GM12878 (cell line): ENCODE results near the gene ARHGEF18. TPM values are rescaled to one million over a fixed set of nuclear protein-coding genes. Genes with fewer than 3 reads are reported as not detected.

ENCODE experiments used
- ATAC-seq: fragments of 200-7000 bp; cut with Tn5 transposase; 3 replicates; pipeline ENCODE4 v1.9.1; 2020; ENCODE audit warnings: mild to moderate bottlenecking, moderate library complexity
- BruUV-seq: library from RNA; stranded (reverse); fragments of 400-500 nt; replicated peaks from 2 replicates; lab custom pipeline; 2021; lab: Mats Ljungman, UMichigan
- CTCF ChIA-PET: fragments of 300-600 bp; sonication (Branson Sonifier 250); formaldehyde crosslinking; extraction: SDS; loops from one replicate; lab custom pipeline; 2021; ENCODE audit warnings: inconsistent platforms; lab: Yijun Ruan, JAX
- POLR2A ChIA-PET: fragments of 350-600 bp; formaldehyde crosslinking; extraction: SDS; loops from one replicate; lab custom pipeline; 2021; ENCODE audit warnings: inconsistent platforms; lab: Charles Lee
- RAD21 ChIA-PET: fragments of 300-600 bp; sonication (Branson Sonifier 250); formaldehyde crosslinking; loops from one replicate; lab custom pipeline; 2023; ENCODE audit warnings: antibody characterized with exemption; ENCODE audit not compliant: unreplicated experiment; lab: Charles Lee
- SMC1A ChIA-PET: fragments of 300-600 bp; sonication (Branson Sonifier 250); formaldehyde crosslinking; loops from one replicate; lab custom pipeline; 2023; ENCODE audit not compliant: unreplicated experiment, uncharacterized antibody; lab: Charles Lee
- DNase-seq: peaks from one replicate; pipeline ENCODE4 v3.0.0-alpha.2; 2011; ENCODE audit warnings: low read depth, low spot score
- FAIRE-seq: peaks from 3 replicates; lab custom pipeline; 2011; peaks lifted over from hg19 to GRCh38; lab: Jason Lieb, UNC
- H2AFZ ChIP-seq: 2 replicates; pipeline ENCODE4 v1.6.0; 2011; ENCODE audit warnings: low read depth, low read length, control low read depth; ENCODE audit not compliant: control insufficient read depth
- H3K27ac ChIP-seq: 2 replicates; pipeline ENCODE4 v1.5.1; 2011; ENCODE audit warnings: control low read depth; ENCODE audit not compliant: control insufficient read depth, insufficient read depth
- H3K27me3 ChIP-seq, 2 experiments: replicated peaks in 1 of 2; 2 replicates each; pipeline versions ENCODE4 v1.6.0 to v1.6.1; 2011; ENCODE audit warnings: low read length in 1 of 2; ENCODE audit not compliant: control insufficient read depth in 2 of 2, insufficient read depth in 2 of 2
- H3K36me3 ChIP-seq, 2 experiments: 2 replicates each; pipeline ENCODE4 v1.5.1; 2011; ENCODE audit warnings: low read length in 1 of 2; ENCODE audit not compliant: control insufficient read depth in 2 of 2, insufficient read depth in 2 of 2
- H3K4me1 ChIP-seq: 2 replicates; pipeline ENCODE4 v1.6.1; 2011; ENCODE audit warnings: mild to moderate bottlenecking, low read length, moderate library complexity, mixed read lengths; ENCODE audit not compliant: control insufficient read depth, insufficient read depth
- H3K4me2 ChIP-seq: 2 replicates; pipeline ENCODE4 v1.6.0; 2011; ENCODE audit warnings: control low read depth; ENCODE audit not compliant: control insufficient read depth, insufficient read depth
- H3K4me3 ChIP-seq: fragments of 200-600 bp; sonication (generic); 2 replicates; pipeline ENCODE4 v1.5.1; 2016
- H3K79me2 ChIP-seq: 2 replicates; pipeline ENCODE4 v1.6.0; 2011; ENCODE audit warnings: low read length; ENCODE audit not compliant: control insufficient read depth, insufficient read depth
- H3K9ac ChIP-seq: 2 replicates; pipeline ENCODE4 v1.8.0; 2011; ENCODE audit warnings: low read length, control low read depth, mixed read lengths; ENCODE audit not compliant: control insufficient read depth, insufficient read depth
- H3K9me3 ChIP-seq: replicated peaks from 3 replicates; pipeline ENCODE4 v1.5.1; 2011; ENCODE audit warnings: mild to moderate bottlenecking, low read length; ENCODE audit not compliant: control insufficient read depth, insufficient read depth
- H4K20me1 ChIP-seq: 2 replicates; pipeline ENCODE4 v1.6.0; 2011; ENCODE audit not compliant: control insufficient read depth, insufficient read depth
- CHD1 ChIP-seq: IDR thresholded peaks from 2 replicates; pipeline ENCODE4 v1.6.1; 2012; ENCODE audit warnings: low read depth, low read length, improper control_type of control experiment
- FOXM1 ChIP-seq: IDR thresholded peaks from 2 replicates; pipeline ENCODE4 v1.6.1; 2012; ENCODE audit warnings: low read depth, mild to moderate bottlenecking, inconsistent platforms, low read length, moderate library complexity
- GATAD2B ChIP-seq: fragments of 450-650 bp; conservative IDR thresholded peaks from 2 replicates; pipeline ENCODE4 v1.6.1; 2017; ENCODE audit warnings: low read depth, mild to moderate bottlenecking, moderate library complexity
- IRF4 ChIP-seq: IDR thresholded peaks from 2 replicates; pipeline ENCODE4 v1.6.1; 2011; ENCODE audit warnings: low read depth, low read length
- KDM1A ChIP-seq: fragments of 200-600 bp; sonication (generic); IDR thresholded peaks from 2 replicates; pipeline ENCODE4 v1.6.1; 2016; ENCODE audit warnings: borderline replicate concordance
- MTA3 ChIP-seq: IDR thresholded peaks from 2 replicates; pipeline ENCODE4 v1.6.1; 2012; ENCODE audit warnings: low read length, inconsistent platforms, borderline replicate concordance
- POU2F2 ChIP-seq: IDR thresholded peaks from 3 replicates; pipeline ENCODE4 v1.6.1; 2011; ENCODE audit warnings: low read depth, mild to moderate bottlenecking, low read length, borderline replicate concordance
- RAD21 ChIP-seq: IDR thresholded peaks from 2 replicates; pipeline ENCODE4 v1.6.1; 2011; ENCODE audit warnings: mild to moderate bottlenecking, low read depth, low read length, moderate library complexity; ENCODE audit not compliant: insufficient read depth
- SIN3A ChIP-seq: IDR thresholded peaks from 2 replicates; pipeline ENCODE4 v1.6.1; 2012; ENCODE audit warnings: low read depth, low read length, improper control_type of control experiment
- SP1 ChIP-seq: IDR thresholded peaks from one replicate; pipeline ENCODE4 v1.6.1; 2011; ENCODE audit warnings: low read depth, low read length
- SRF ChIP-seq, 2 experiments: IDR thresholded peaks; 2 replicates each; pipeline ENCODE4 v1.6.1; 2011; ENCODE audit warnings: low read depth in 2 of 2, low read length in 2 of 2, mild to moderate bottlenecking in 1 of 2, moderate library complexity in 1 of 2
- STAT3 ChIP-seq: IDR thresholded peaks from 2 replicates; pipeline ENCODE4 v1.6.1; 2011; ENCODE audit warnings: low read depth, low read length, improper control_type of control experiment
- ZSCAN29 ChIP-seq: fragments of 450-650 bp; IDR thresholded peaks from 2 replicates; pipeline ENCODE4 v1.6.1; 2017; ENCODE audit warnings: mild to moderate bottlenecking, moderate library complexity
- WGBS: methylation state at CpG from one replicate; pipeline ENCODE4 v1.1.6; 2016; ENCODE audit warnings: low lambda C conversion rate; ENCODE audit not compliant: insufficient replicate concordance, insufficient coverage; ENCODE audit errors: missing lambda C conversion rate; 5-methylcytosine and 5-hydroxymethylcytosine counted together
- in situ Hi-C: fragments of 300-500 bp; cut with MboI; formaldehyde crosslinking; loops from 9 replicates; pipeline ENCODE4 v1.14.3; 2018; ENCODE audit warnings: mixed read lengths
- intact Hi-C: fragments of 100-400 bp; cut with micrococcal nuclease; formaldehyde crosslinking; loops from one replicate; pipeline ENCODE4 v1.14.2; 2022; ENCODE audit not compliant: unreplicated experiment
- polyA plus RNA-seq, 11 experiments: library from polyadenylated mRNA; depleted of rRNA in 4 of 11; unstranded in 6 of 11; stranded (reverse) in 5 of 11; fragments of >200 nt; fragmentation: Nextera tagmentation in 4 of 11; fragmentation: Illumina TruSeq in 1 of 11; extraction: Ambion mirVana in 4 of 11; extraction: Trizol in 1 of 11; gene quantifications; 1 replicate in 1 of 11; 2 replicates in 10 of 11; pipeline versions ENCODE4 v1.2.1 to v1.2.3, GENCODE V29; 2011 to 2016; ENCODE audit warnings: inconsistent platforms in 2 of 11, missing spikeins in 2 of 11, low read depth in 1 of 11
- total RNA-seq, 4 experiments: library from RNA; depleted of rRNA in 3 of 4; stranded (reverse); fragments of >200 nt in 3 of 4; fragmentation: Illumina TruSeq in 1 of 4; extraction: Trizol in 1 of 4; gene quantifications; 2 replicates each; pipeline versions ENCODE4 v1.2.1 to v1.2.3, GENCODE V29; 2013 to 2021
- TF ChIP-seq, protein P1 (sequence below): fragments of 450-650 bp; formaldehyde crosslinking; IDR thresholded peaks from 2 replicates; pipeline ENCODE4 v1.5.0; 2022; ENCODE audit warnings: mild to moderate bottlenecking, missing genetic modification characterization
- TF ChIP-seq, protein P2 (sequence below): fragments of 450-650 bp; formaldehyde crosslinking; IDR thresholded peaks from 2 replicates; pipeline ENCODE4 v1.4.0; 2022; ENCODE audit warnings: mild to moderate bottlenecking, moderate library complexity
- TF ChIP-seq, protein P3 (sequence below): fragments of 450-650 bp; IDR thresholded peaks from 2 replicates; pipeline ENCODE4 v1.6.1; 2017; ENCODE audit warnings: borderline replicate concordance
- TF ChIP-seq, protein P4 (sequence below): fragments of 450-650 bp; IDR thresholded peaks from 2 replicates; pipeline ENCODE4 v1.6.1; 2016; ENCODE audit warnings: mild to moderate bottlenecking

The ARHGEF18 gene
- total and polyA plus RNA-seq, 10 of the 15 experiments (the other 5 are each of a cell fraction or from before 2014, with no cell fraction given), result 0.31 to 32.3 (median 13.4) TPM

DNA sequence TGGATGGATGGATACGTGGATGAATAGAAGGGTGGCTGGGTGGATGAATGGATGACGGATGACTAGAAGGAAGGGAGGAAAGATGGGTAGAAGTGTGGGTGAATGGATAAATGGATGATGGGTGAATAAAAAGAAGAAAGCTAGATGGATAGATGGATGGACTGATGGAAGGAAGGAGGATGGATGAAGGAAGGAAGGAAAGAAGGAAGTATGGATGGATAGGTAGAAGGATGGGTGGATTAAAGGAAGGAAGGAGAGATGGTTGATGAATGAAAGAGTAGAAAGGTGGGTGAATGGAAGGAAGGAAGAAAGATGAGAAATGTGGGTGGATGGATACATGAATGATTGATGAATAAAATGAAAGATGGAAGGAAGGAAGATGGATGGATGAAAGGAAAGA, 14.5 kb downstream of the ARHGEF18 start:
- Histone ChIP-seq H3K27ac (no peak overlapping the region), H3K79me2 (no peaks in the 10 kb centered on the region), H3K4me3 (no peak overlapping the region), H3K4me2 (no peak overlapping the region), H3K27me3 (no peaks in the 10 kb centered on the region), H3K9ac (no peak overlapping the region), H2AFZ (no peak overlapping the region), H4K20me1 (no peaks in the 10 kb centered on the region), H3K4me1 (no peaks in the 10 kb centered on the region), H3K36me3 (no peaks in the 10 kb centered on the region), H3K9me3 (no peaks in the 10 kb centered on the region; the same call in 2 of the 3 replicates)
- no TSS peak for BruUV-seq
- in situ Hi-C loops (no loop called here), intact Hi-C loops (no loop called here)
- POLR2A ChIA-PET, result no interaction called here
- TF ChIP-seq STAT3, result no peak
- TF ChIP-seq, protein P1, sequence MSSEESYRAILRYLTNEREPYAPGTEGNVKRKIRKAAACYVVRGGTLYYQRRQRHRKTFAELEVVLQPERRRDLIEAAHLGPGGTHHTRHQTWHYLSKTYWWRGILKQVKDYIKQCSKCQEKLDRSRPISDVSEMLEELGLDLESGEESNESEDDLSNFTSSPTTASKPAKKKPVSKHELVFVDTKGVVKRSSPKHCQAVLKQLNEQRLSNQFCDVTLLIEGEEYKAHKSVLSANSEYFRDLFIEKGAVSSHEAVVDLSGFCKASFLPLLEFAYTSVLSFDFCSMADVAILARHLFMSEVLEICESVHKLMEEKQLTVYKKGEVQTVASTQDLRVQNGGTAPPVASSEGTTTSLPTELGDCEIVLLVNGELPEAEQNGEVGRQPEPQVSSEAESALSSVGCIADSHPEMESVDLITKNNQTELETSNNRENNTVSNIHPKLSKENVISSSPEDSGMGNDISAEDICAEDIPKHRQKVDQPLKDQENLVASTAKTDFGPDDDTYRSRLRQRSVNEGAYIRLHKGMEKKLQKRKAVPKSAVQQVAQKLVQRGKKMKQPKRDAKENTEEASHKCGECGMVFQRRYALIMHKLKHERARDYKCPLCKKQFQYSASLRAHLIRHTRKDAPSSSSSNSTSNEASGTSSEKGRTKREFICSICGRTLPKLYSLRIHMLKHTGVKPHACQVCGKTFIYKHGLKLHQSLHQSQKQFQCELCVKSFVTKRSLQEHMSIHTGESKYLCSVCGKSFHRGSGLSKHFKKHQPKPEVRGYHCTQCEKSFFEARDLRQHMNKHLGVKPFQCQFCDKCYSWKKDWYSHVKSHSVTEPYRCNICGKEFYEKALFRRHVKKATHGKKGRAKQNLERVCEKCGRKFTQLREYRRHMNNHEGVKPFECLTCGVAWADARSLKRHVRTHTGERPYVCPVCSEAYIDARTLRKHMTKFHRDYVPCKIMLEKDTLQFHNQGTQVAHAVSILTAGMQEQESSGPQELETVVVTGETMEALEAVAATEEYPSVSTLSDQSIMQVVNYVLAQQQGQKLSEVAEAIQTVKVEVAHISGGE (CRISPR knock-in tag), result no peak
- TF ChIP-seq ZSCAN29, result no peak
- TF ChIP-seq GATAD2B, result no peak
- TF ChIP-seq, protein P2, sequence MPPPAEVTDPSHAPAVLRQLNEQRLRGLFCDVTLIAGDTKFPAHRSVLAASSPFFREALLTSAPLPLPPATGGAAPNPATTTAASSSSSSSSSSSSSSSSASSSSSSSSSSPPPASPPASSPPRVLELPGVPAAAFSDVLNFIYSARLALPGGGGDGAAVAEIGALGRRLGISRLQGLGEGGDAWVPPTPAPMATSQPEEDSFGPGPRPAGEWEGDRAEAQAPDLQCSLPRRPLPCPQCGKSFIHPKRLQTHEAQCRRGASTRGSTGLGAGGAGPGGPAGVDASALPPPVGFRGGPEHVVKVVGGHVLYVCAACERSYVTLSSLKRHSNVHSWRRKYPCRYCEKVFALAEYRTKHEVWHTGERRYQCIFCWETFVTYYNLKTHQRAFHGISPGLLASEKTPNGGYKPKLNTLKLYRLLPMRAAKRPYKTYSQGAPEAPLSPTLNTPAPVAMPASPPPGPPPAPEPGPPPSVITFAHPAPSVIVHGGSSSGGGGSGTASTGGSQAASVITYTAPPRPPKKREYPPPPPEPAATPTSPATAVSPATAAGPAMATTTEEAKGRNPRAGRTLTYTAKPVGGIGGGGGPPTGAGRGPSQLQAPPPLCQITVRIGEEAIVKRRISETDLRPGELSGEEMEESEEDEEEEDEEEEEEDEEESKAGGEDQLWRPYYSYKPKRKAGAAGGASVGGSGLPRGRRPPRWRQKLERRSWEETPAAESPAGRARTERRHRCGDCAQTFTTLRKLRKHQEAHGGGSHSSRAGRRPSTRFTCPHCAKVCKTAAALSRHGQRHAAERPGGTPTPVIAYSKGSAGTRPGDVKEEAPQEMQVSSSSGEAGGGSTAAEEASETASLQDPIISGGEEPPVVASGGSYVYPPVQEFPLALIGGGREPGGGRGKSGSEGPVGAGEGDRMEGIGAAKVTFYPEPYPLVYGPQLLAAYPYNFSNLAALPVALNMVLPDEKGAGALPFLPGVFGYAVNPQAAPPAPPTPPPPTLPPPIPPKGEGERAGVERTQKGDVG, result no peak
- no peak for TF ChIP-seq SRF (IDR thresholded peaks at IDR 0.05; ENCODE audit: low read depth in 2 of 2, low read length in 2 of 2)
- no peak for TF ChIP-seq FOXM1
- no peak for TF ChIP-seq MTA3
- no peak for TF ChIP-seq POU2F2
- TF ChIP-seq SP1, result no peak
- TF ChIP-seq IRF4, result no peak
- no peak for TF ChIP-seq KDM1A
- no peak for TF ChIP-seq CHD1
- TF ChIP-seq, protein P3, sequence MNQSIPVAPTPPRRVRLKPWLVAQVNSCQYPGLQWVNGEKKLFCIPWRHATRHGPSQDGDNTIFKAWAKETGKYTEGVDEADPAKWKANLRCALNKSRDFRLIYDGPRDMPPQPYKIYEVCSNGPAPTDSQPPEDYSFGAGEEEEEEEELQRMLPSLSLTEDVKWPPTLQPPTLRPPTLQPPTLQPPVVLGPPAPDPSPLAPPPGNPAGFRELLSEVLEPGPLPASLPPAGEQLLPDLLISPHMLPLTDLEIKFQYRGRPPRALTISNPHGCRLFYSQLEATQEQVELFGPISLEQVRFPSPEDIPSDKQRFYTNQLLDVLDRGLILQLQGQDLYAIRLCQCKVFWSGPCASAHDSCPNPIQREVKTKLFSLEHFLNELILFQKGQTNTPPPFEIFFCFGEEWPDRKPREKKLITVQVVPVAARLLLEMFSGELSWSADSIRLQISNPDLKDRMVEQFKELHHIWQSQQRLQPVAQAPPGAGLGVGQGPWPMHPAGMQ, result no peak
- TF ChIP-seq, protein P4, sequence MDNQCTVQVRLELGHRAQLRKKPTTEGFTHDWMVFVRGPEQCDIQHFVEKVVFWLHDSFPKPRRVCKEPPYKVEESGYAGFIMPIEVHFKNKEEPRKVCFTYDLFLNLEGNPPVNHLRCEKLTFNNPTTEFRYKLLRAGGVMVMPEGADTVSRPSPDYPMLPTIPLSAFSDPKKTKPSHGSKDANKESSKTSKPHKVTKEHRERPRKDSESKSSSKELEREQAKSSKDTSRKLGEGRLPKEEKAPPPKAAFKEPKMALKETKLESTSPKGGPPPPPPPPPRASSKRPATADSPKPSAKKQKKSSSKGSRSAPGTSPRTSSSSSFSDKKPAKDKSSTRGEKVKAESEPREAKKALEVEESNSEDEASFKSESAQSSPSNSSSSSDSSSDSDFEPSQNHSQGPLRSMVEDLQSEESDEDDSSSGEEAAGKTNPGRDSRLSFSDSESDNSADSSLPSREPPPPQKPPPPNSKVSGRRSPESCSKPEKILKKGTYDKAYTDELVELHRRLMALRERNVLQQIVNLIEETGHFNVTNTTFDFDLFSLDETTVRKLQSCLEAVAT, result no peak
- TF ChIP-seq RAD21, result no peak
- no peak for TF ChIP-seq SIN3A
- FAIRE-seq (no peak), DNase-seq (no peak), ATAC-seq (no peak)
- SMC1A ChIA-PET, result no interaction called here
- CTCF ChIA-PET, result interaction anchor here (0.5 kb wide), 1 partner anchor 17 kb away, joined by 3 read pairs; no protein-coding TSS in a partner anchor
- WGBS, result 75% methylated on average over 2 of the region's 2 CpGs
- RAD21 ChIA-PET, result no interaction called here
